H9 (cell line): ENCODE measurements around the gene NFKB1. TPM values are rescaled to one million over a fixed set of nuclear protein-coding genes. Genes with fewer than 3 reads are reported as not detected.

Experiments used
- DNase-seq: peaks from one replicate; pipeline ENCODE4 v3.0.0-alpha.2; 2017
- H2AFZ ChIP-seq: one replicate; pipeline ENCODE4 v1.6.1; 2013; ENCODE audit warnings: mild to moderate bottlenecking, low read length, control low read depth, moderate library complexity
- H2AK5ac ChIP-seq: 2 replicates; pipeline ENCODE4 v1.6.1; 2013; ENCODE audit warnings: low read length, control low read depth, mixed read lengths; ENCODE audit not compliant: insufficient read length
- H2BK120ac ChIP-seq: one replicate; pipeline ENCODE4 v1.6.1; 2013; ENCODE audit warnings: low read depth, mild to moderate bottlenecking, low read length, control low read depth, inconsistent platforms; ENCODE audit not compliant: poor library complexity, severe bottlenecking
- H2BK12ac ChIP-seq: 2 replicates; pipeline ENCODE4 v1.6.1; 2013; ENCODE audit warnings: low read length, control low read depth, mixed read lengths, low read depth; ENCODE audit not compliant: insufficient read length
- H2BK15ac ChIP-seq: 2 replicates; pipeline ENCODE4 v1.6.1; 2013; ENCODE audit warnings: low read depth, low read length, control low read depth
- H2BK20ac ChIP-seq: one replicate; pipeline ENCODE4 v1.6.1; 2013; ENCODE audit warnings: low read depth, mild to moderate bottlenecking, low read length, control low read depth, inconsistent platforms; ENCODE audit not compliant: poor library complexity, severe bottlenecking
- H2BK5ac ChIP-seq: 2 replicates; pipeline ENCODE4 v1.6.1; 2013; ENCODE audit warnings: low read length, control low read depth, mixed read lengths; ENCODE audit not compliant: insufficient read length
- H3K14ac ChIP-seq: 2 replicates; pipeline ENCODE4 v1.6.1; 2013; ENCODE audit warnings: low read length, control low read depth; ENCODE audit not compliant: insufficient read depth
- H3K18ac ChIP-seq: 2 replicates; pipeline ENCODE4 v1.6.1; 2013; ENCODE audit warnings: low read depth, mild to moderate bottlenecking, mixed read lengths, low read length, control low read depth; ENCODE audit not compliant: insufficient read length
- H3K23ac ChIP-seq: 2 replicates; pipeline ENCODE4 v1.6.1; 2013; ENCODE audit warnings: low read length, control low read depth, mixed read lengths, low read depth; ENCODE audit not compliant: insufficient read length
- H3K23me2 ChIP-seq: 2 replicates; pipeline ENCODE4 v1.6.1; 2013; ENCODE audit warnings: low read depth, mild to moderate bottlenecking, mixed read lengths, low read length, control low read depth; ENCODE audit not compliant: insufficient read length, poor library complexity, severe bottlenecking
- H3K27ac ChIP-seq: 2 replicates; pipeline ENCODE4 v1.5.1; 2013; ENCODE audit warnings: low read length, control low read depth, mixed read lengths, low read depth; ENCODE audit not compliant: insufficient read length
- H3K27me3 ChIP-seq: 2 replicates; pipeline ENCODE4 v1.6.1; 2013; ENCODE audit warnings: low read length, control low read depth, inconsistent platforms; ENCODE audit not compliant: insufficient read depth
- H3K4ac ChIP-seq: 2 replicates; pipeline ENCODE4 v1.6.1; 2013; ENCODE audit warnings: low read depth, mild to moderate bottlenecking, control low read depth, inconsistent platforms, low read length, moderate library complexity
- H3K4me1 ChIP-seq: 2 replicates; pipeline ENCODE4 v1.6.1; 2013; ENCODE audit warnings: low read length, control low read depth, inconsistent platforms; ENCODE audit not compliant: insufficient read depth
- H3K4me2 ChIP-seq: 2 replicates; pipeline ENCODE4 v1.6.1; 2013; ENCODE audit warnings: low read length, control low read depth, mixed read lengths; ENCODE audit not compliant: insufficient read length, insufficient read depth
- H3K56ac ChIP-seq: 2 replicates; pipeline ENCODE4 v1.6.1; 2013; ENCODE audit warnings: low read depth, mild to moderate bottlenecking, mixed read lengths, low read length, control low read depth; ENCODE audit not compliant: insufficient read length
- H3K79me1 ChIP-seq: 2 replicates; pipeline ENCODE4 v1.6.1; 2013; ENCODE audit warnings: low read depth, mild to moderate bottlenecking, moderate library complexity, low read length, control low read depth, inconsistent platforms; ENCODE audit not compliant: insufficient read depth, poor library complexity, severe bottlenecking
- H3K79me2 ChIP-seq: 2 replicates; pipeline ENCODE4 v1.6.1; 2013; ENCODE audit warnings: low read length, control low read depth, inconsistent platforms; ENCODE audit not compliant: insufficient read depth
- H3K9ac ChIP-seq: 2 replicates; pipeline ENCODE4 v1.6.1; 2013; ENCODE audit warnings: low read length, control low read depth, mixed read lengths; ENCODE audit not compliant: insufficient read length; ENCODE audit errors: extremely low read depth
- H3K9me3 ChIP-seq: one replicate; pipeline ENCODE4 v1.6.1; 2013; ENCODE audit warnings: low read depth, low read length, inconsistent platforms; ENCODE audit not compliant: control insufficient read depth
- H3T11ph ChIP-seq: one replicate; pipeline ENCODE4 v1.6.1; 2013; ENCODE audit warnings: mild to moderate bottlenecking, low read length, control low read depth, inconsistent platforms
- H4K20me1 ChIP-seq: one replicate; pipeline ENCODE4 v1.6.1; 2013; ENCODE audit not compliant: control insufficient read depth, insufficient read length, insufficient read depth
- H4K5ac ChIP-seq: 2 replicates; pipeline ENCODE4 v1.6.1; 2013; ENCODE audit warnings: low read depth, mild to moderate bottlenecking, mixed read lengths, low read length, control low read depth; ENCODE audit not compliant: insufficient read length
- H4K8ac ChIP-seq: replicated peaks from 2 replicates; pipeline ENCODE4 v1.6.1; 2013; ENCODE audit warnings: low read length, control low read depth, mixed read lengths, low read depth; ENCODE audit not compliant: insufficient read length
- H4K91ac ChIP-seq: 2 replicates; pipeline ENCODE4 v1.6.1; 2013; ENCODE audit warnings: low read depth, mild to moderate bottlenecking, moderate library complexity, mixed read lengths, low read length, control low read depth; ENCODE audit not compliant: insufficient read length
- H3K27ac Mint-ChIP-seq, 3 experiments: 2 replicates in 2 of 3; 3 replicates in 1 of 3; pipeline ENCODE4 v1.8.0; 2020 to 2021; ENCODE audit warnings: mixed read lengths in 3 of 3, mild to moderate bottlenecking in 1 of 3, moderate library complexity in 1 of 3
- H3K27me3 Mint-ChIP-seq: 2 replicates; pipeline ENCODE4 v1.8.0; 2021; ENCODE audit warnings: low read depth, mild to moderate bottlenecking, moderate library complexity, mixed read lengths
- H3K36me3 Mint-ChIP-seq, 3 experiments: 2 replicates in 2 of 3; 3 replicates in 1 of 3; pipeline ENCODE4 v1.8.0; 2020 to 2021; ENCODE audit warnings: low read depth in 3 of 3, mixed read lengths in 3 of 3; ENCODE audit not compliant: insufficient read depth in 1 of 3
- H3K4me1 Mint-ChIP-seq, 2 experiments: 2 replicates each; pipeline ENCODE4 v1.8.0; 2020; ENCODE audit warnings: mixed read lengths in 2 of 2
- H3K4me3 Mint-ChIP-seq, 2 experiments: 2 replicates in 1 of 2; 3 replicates in 1 of 2; pipeline ENCODE4 v1.8.0; 2020 to 2021; ENCODE audit warnings: mild to moderate bottlenecking in 2 of 2, mixed read lengths in 2 of 2, moderate library complexity in 1 of 2
- H3K9me3 Mint-ChIP-seq, 2 experiments: 2 replicates in 1 of 2; 3 replicates in 1 of 2; pipeline ENCODE4 v1.8.0; 2020; ENCODE audit warnings: mild to moderate bottlenecking in 2 of 2, mixed read lengths in 2 of 2, moderate library complexity in 1 of 2
- CTCF ChIP-seq: fragments of 200-600 bp; sonication (generic); conservative IDR thresholded peaks from 3 replicates; pipeline ENCODE4 v1.8.0; 2021; ENCODE audit warnings: antibody characterized with exemption, mild to moderate bottlenecking
- WGBS: extraction: QIAGEN DNeasy Blood & Tissue Kit; methylation state at CpG from one replicate; pipeline ENCODE4 v1.1.7; 2013; ENCODE audit warnings: missing lambda C conversion rate, low lambda C conversion rate, mixed read lengths; ENCODE audit not compliant: insufficient read length; ENCODE audit errors: extremely low coverage; 5-methylcytosine and 5-hydroxymethylcytosine counted together
- total RNA-seq: library from RNA; stranded (reverse); gene quantifications from 2 replicates; pipeline ENCODE4 v1.2.1, GENCODE V29; 2021

NFKB1 gene
- total RNA-seq, 1 experiment from 2014 or later: 5.7 TPM

DNA sequence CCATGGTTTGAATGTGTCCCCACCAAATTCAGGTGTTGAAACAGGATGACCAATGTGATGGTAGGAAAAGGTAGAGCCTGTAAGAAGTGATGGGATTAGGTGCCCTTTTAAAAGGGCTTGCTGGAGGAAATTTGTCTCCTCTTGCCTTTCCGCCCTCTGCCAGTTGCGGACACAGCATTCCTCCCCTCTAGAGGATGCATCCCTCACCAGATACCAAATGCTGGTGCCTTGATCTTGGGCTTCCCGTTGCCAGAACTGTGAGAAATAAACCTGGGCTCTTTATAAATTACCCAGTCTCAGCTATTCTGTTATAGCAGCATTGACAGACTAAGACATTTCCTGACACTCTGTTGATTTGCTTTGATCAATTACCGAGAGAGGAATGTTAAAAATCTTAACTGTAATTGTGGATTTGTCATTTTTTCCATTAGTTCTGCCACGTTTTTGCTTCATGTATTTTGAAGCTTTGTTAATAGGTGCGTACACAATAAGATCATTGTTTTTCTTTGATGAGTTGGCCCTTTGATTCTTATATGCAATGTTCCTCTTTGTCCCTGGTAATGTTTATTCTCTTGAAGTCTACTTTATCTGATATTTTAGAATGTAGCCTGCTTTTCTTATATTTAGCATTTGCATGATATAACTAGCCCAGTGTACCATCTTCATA, 13.3 kb downstream of the NFKB1 start:
- Histone ChIP-seq H3K9me3 (no peaks in the 10 kb centered on the region), H3K4me1 (no peaks in the 10 kb centered on the region), H4K20me1 (no peaks in the 10 kb centered on the region), H3K14ac (no peak overlapping the region), H3K23ac (no peak overlapping the region), H3K9ac (no peak overlapping the region), H3K56ac (no peak overlapping the region), H3K18ac (no peak overlapping the region), H4K8ac (no peak overlapping the region), H2BK20ac (no peak overlapping the region), H4K5ac (no peak overlapping the region), H3K4ac (no peak overlapping the region), H4K91ac (no peak overlapping the region), H3K27me3 (no peaks in the 10 kb centered on the region), H2AK5ac (no peak overlapping the region), H3K79me1 (no peaks in the 10 kb centered on the region), H3K23me2 (no peaks in the 10 kb centered on the region), H2BK5ac (no peak overlapping the region), H2BK12ac (no peak overlapping the region), H3K79me2 (no peaks in the 10 kb centered on the region), H2BK120ac (no peak overlapping the region), H3K4me2 (no peak overlapping the region), H2BK15ac (no peak overlapping the region), H2AFZ (no peak overlapping the region), H3T11ph (no peak overlapping the region), H3K27ac (no peak overlapping the region)
- H3K4me3 Mint-ChIP-seq: no peak overlapping the region
- DNase-seq: no peak
- H3K27ac Mint-ChIP-seq: no peak overlapping the region; a peak in 1 of 7 replicates
- peaks cover 12 to 18% of the 10 kb centered on the region in 2 experiments for H3K9me3 Mint-ChIP-seq
- no peaks in the 10 kb centered on the region for H3K27me3 Mint-ChIP-seq
- no peak for TF ChIP-seq CTCF
- WGBS: no CpG with 5 or more reads among the region's 6 CpGs
- H3K4me1 Mint-ChIP-seq: peaks cover 4 to 6% of the 10 kb centered on the region in 2 experiments; a peak in 2 of 4 replicates
- peaks cover 0 to 10% (median 2%) of the 10 kb centered on the region in 3 experiments; a peak in 3 of 7 replicates for H3K36me3 Mint-ChIP-seq
